ENCODE measurements around the gene SFXN5.
"Not testable (repeated sequence)": the region's sequence is repeated elsewhere in the genome, so short reads cannot be mapped to it uniquely, and the experiment has no call there.

The SFXN5 gene

GRCh38 chr2:73078457-73079411 lies 7.2 kb upstream of the SFXN5 start:
- DNase-seq: no peak

- DNase-seq: no peak
Observed at GRCh38 chr2:73077424-73077795, 5.9 kb upstream of the SFXN5 start.

GRCh38 chr2:73076701-73077423 lies 5.3 kb upstream of the SFXN5 start:
- no peak for DNase-seq

GRCh38 chr2:73075477-73076373 lies 4.2 kb upstream of the SFXN5 start:
- no peak for DNase-seq

GRCh38 chr2:73074110-73075069 lies 2.9 kb upstream of the SFXN5 start:
- no peak for DNase-seq

- peak in 1 of 6 experiments; percentile 36 for DNase-seq
Observed at GRCh38 chr2:73072416-73072815, 904 bp upstream of the SFXN5 start.

GRCh38 chr2:73072129-73072395 lies 550 bp upstream of the SFXN5 start:
- peak in 2 of 6 experiments; percentile 49 to 53 for DNase-seq

GRCh38 chr2:73070643-73071359 lies 711 bp downstream of the SFXN5 start:
- DNase-seq: peak in 3 of 6 experiments; percentile 29 to 61 (median 56)

- peak in 1 of 6 experiments; percentile 26 for DNase-seq
Observed at GRCh38 chr2:73069855-73070642, 1.5 kb downstream of the SFXN5 start.

- no peak for DNase-seq
Observed at GRCh38 chr2:73069041-73069854, 2.3 kb downstream of the SFXN5 start.

GRCh38 chr2:73068147-73068546 lies 3.4 kb downstream of the SFXN5 start:
- DNase-seq: no peak

- DNase-seq: no peak
Observed at GRCh38 chr2:73067043-73067442, 4.5 kb downstream of the SFXN5 start.

GRCh38 chr2:73065070-73065469 lies 6.4 kb downstream of the SFXN5 start:
- DNase-seq: not testable (repeated sequence)

- no peak for DNase-seq
Observed at GRCh38 chr2:73063909-73064875, 7.3 kb downstream of the SFXN5 start.

GRCh38 chr2:73063472-73063871 lies 8.0 kb downstream of the SFXN5 start:
- DNase-seq: no peak

- DNase-seq: no peak
Observed at GRCh38 chr2:73059106-73059505, 12.4 kb downstream of the SFXN5 start.

GRCh38 chr2:73054980-73055379 lies 16.5 kb downstream of the SFXN5 start:
- no peak for DNase-seq

Data from stimulated activated naive CD4-positive, alpha-beta T cell (primary cell).